ENCODE results near the gene CACNA2D2. TPM values are rescaled to one million over a fixed set of nuclear protein-coding genes. Genes with fewer than 3 reads are reported as not detected.

CACNA2D2 gene
- total RNA-seq, 1 experiment from 2014 or later: 27.7 TPM

DNA sequence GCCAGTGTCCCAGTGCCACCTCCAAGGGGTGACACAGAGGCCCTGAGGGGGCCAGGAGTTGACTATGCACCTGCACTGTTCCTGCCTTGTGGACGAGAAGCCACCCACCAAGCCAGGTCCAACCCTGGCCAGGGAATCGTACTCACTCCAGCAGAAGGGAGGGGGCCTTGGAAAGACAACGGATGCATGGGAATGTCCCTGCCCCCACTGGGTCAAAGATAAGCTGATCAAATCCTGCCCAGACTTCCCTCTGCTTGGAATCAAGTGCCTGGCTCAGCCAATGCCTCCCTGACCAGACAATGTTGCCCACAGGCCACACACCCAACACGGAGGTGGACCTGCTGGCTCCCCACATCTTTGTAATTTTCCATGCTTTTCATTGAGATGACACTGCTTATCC lies 23.9 kb downstream of the CACNA2D2 start:
- Histone ChIP-seq H3K23ac (ENCODE audit: insufficient read length, low read depth, low read length) (no peak overlapping the region), H3K79me1 (ENCODE audit: insufficient read depth, low read depth, low read length, poor library complexity, severe bottlenecking) (no peaks in the 10 kb centered on the region), H3K18ac (ENCODE audit: insufficient read length, low read depth, low read length) (no peak overlapping the region), H3K9ac (ENCODE audit: extremely low read depth, insufficient read length, low read length) (no peak overlapping the region), H3K56ac (ENCODE audit: insufficient read length, low read depth, low read length) (no peak overlapping the region), H3K79me2 (ENCODE audit: insufficient read depth, low read length) (no peaks in the 10 kb centered on the region), H3K27ac (ENCODE audit: insufficient read length, low read depth, low read length) (no peak overlapping the region), H2AFZ (ENCODE audit: low read length) (no peak overlapping the region), H2BK120ac (ENCODE audit: low read depth, low read length, poor library complexity, severe bottlenecking) (no peak overlapping the region), H3K23me2 (ENCODE audit: insufficient read length, low read depth, low read length, poor library complexity, severe bottlenecking) (no peaks in the 10 kb centered on the region), H3T11ph (ENCODE audit: low read length) (no peak overlapping the region), H2AK5ac (ENCODE audit: insufficient read length, low read length) (no peak overlapping the region), H3K4me1 (ENCODE audit: insufficient read depth, low read length) (peaks cover 3% of the 10 kb centered on the region; the same call in 1 of the 2 replicates), H3K9me3 (ENCODE audit: control insufficient read depth, low read depth, low read length) (no peaks in the 10 kb centered on the region), H3K14ac (ENCODE audit: insufficient read depth, low read length) (no peak overlapping the region; the same call in 1 of the 2 replicates), H3K27me3 (ENCODE audit: insufficient read depth, low read length) (no peaks in the 10 kb centered on the region), H2BK15ac (ENCODE audit: low read depth, low read length) (no peak overlapping the region), H4K91ac (ENCODE audit: insufficient read length, low read depth, low read length) (no peak overlapping the region), H4K5ac (ENCODE audit: insufficient read length, low read depth, low read length) (no peak overlapping the region), H2BK20ac (ENCODE audit: low read depth, low read length, poor library complexity, severe bottlenecking) (no peak overlapping the region), H3K4ac (ENCODE audit: low read depth, low read length) (no peak overlapping the region), H2BK5ac (ENCODE audit: insufficient read length, low read length) (no peak overlapping the region), H3K4me2 (ENCODE audit: insufficient read depth, insufficient read length, low read length) (no peak overlapping the region), H4K8ac (replicated peaks; ENCODE audit: insufficient read length, low read depth, low read length) (no peak overlapping the region), H4K20me1 (ENCODE audit: control insufficient read depth, insufficient read depth, insufficient read length) (no peaks in the 10 kb centered on the region), H2BK12ac (ENCODE audit: insufficient read length, low read depth, low read length) (no peak overlapping the region)
- WGBS (ENCODE audit: extremely low coverage, insufficient read length, low lambda C conversion rate): no CpG with 5 or more reads among the region's 4 CpGs
- Mint-ChIP-seq H3K36me3 (ENCODE audit: insufficient read depth in 1 of 3, low read depth in 3 of 3) (peaks cover 1 to 6% (median 6%) of the 10 kb centered on the region in 3 experiments; a peak in 4 of 7 replicates), H3K27me3 (ENCODE audit: low read depth) (no peaks in the 10 kb centered on the region), H3K27ac (peak overlapping the region in 1 of 3 experiments; percentile 37; a peak in 1 of 7 replicates), H3K4me3 (no peak overlapping the region), H3K9me3 (no peaks in the 10 kb centered on the region), H3K4me1 (peaks cover 28 to 44% of the 10 kb centered on the region in 2 experiments)
- no peak for DNase-seq
- no peak for TF ChIP-seq CTCF (conservative IDR thresholded peaks at IDR 0.05)
